ENCODE measurements around the gene PTGDS.

DNA sequence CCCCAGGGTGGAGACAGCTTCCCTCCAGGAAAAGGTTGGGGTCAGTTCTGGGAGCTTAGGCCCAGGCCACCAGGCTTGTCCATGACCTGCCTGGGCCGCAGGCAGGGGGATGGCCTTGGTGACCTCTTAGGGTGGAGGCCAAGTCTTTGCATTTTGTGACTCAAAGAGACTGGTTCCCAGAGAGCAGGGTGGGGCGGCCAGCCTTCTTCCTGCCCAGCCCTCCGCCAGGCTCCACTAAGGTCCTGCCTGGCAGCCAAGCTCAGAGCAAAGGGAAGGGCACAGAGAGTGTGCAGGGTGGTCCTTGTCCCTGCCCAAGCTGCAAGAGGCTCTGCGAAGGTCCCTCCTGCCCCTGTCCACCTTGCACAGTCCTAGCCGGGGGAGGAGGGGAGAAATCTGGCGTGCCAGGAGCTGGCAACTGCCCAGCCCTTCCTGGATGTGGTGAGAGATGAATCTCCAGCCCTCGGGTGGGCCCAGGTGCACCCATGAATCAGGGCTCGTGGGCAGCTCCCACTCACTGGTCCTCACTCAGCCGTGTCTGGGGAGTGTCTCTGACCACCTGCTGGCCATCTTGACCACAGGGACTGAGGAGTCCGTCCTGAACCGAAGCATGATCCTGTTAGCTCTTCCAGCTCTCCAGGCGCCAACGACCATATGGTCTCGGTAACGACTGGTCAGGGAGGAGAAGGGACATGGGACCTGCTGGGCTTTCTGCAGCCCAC is 2.3 kb upstream of the PTGDS start:
- TF ChIP-seq POLR2A (IDR thresholded peaks at IDR 0.05; ENCODE audit: low read length) (no peak), GATA1 (IDR thresholded peaks at IDR 0.05; ENCODE audit: low read depth, low read length) (no peak)

All from erythroblast (primary cell).